CD4-positive, alpha-beta memory T cell (primary cell): ENCODE measurements around the gene BOD1L1. TPM values are rescaled to one million over a fixed set of nuclear protein-coding genes. Genes with fewer than 3 reads are reported as not detected.

Experiments
- CTCF ChIA-PET: fragments of 350-600 bp; sonication (Branson Sonifier 250); formaldehyde crosslinking; loops from one replicate; lab custom pipeline; 2021; ENCODE audit warnings: inconsistent platforms; ENCODE audit not compliant: partially characterized antibody; lab: Charles Lee
- POLR2A ChIA-PET: fragments of 350-600 bp; sonication (Branson Sonifier 250); formaldehyde crosslinking; loops from one replicate; lab custom pipeline; 2021; ENCODE audit not compliant: partially characterized antibody; lab: Charles Lee
- DNase-seq, 5 donors: peaks; one replicate each; pipeline versions ENCODE4 v3.0.0 to v3.0.0-alpha.2; 2020 to 2022; ENCODE audit warnings: mixed read lengths in 1 of 5
- H3K27ac ChIP-seq: one replicate; pipeline ENCODE4 v1.7.0; 2013; ENCODE audit warnings: low read depth, low read length
- H3K27me3 ChIP-seq: 2 replicates; pipeline ENCODE4 v1.7.0; 2013; ENCODE audit warnings: mild to moderate bottlenecking, low read length, moderate library complexity; ENCODE audit not compliant: insufficient read depth
- H3K36me3 ChIP-seq: 2 replicates; pipeline ENCODE4 v1.7.0; 2013; ENCODE audit warnings: mild to moderate bottlenecking, low read length, moderate library complexity; ENCODE audit not compliant: insufficient read depth
- H3K4me1 ChIP-seq: 2 replicates; pipeline ENCODE4 v1.7.0; 2013; ENCODE audit warnings: mild to moderate bottlenecking, low read length, moderate library complexity; ENCODE audit not compliant: insufficient read depth
- H3K4me3 ChIP-seq, 2 donors: one replicate each; pipeline ENCODE4 v1.7.0; 2013; ENCODE audit warnings: low read length in 2 of 2, mild to moderate bottlenecking in 1 of 2
- H3K9me3 ChIP-seq, 2 donors: one replicate each; pipeline ENCODE4 v1.7.0; 2013; ENCODE audit warnings: low read length in 2 of 2, control low read depth in 1 of 2; ENCODE audit not compliant: control insufficient read depth in 1 of 2
- H3K27ac Mint-ChIP-seq, 7 donors: one replicate each; pipeline ENCODE4 v1.8.0; 2020 to 2021; ENCODE audit warnings: mixed read lengths in 7 of 7, mild to moderate bottlenecking in 6 of 7, inconsistent platforms in 3 of 7, moderate library complexity in 3 of 7
- H3K27me3 Mint-ChIP-seq, 2 donors: one replicate each; pipeline ENCODE4 v1.8.0; 2020 to 2021; ENCODE audit warnings: mixed read lengths in 2 of 2
- H3K36me3 Mint-ChIP-seq, 2 donors: one replicate each; pipeline ENCODE4 v1.8.0; 2020 to 2021; ENCODE audit warnings: mixed read lengths in 2 of 2, inconsistent platforms in 1 of 2, mild to moderate bottlenecking in 1 of 2
- H3K4me1 Mint-ChIP-seq, 4 donors: one replicate each; pipeline ENCODE4 v1.8.0; 2020 to 2021; ENCODE audit warnings: mixed read lengths in 4 of 4, mild to moderate bottlenecking in 1 of 4
- H3K4me3 Mint-ChIP-seq, 8 donors: one replicate each; pipeline ENCODE4 v1.8.0; 2020 to 2021; ENCODE audit warnings: mixed read lengths in 8 of 8, mild to moderate bottlenecking in 7 of 8, moderate library complexity in 6 of 8, inconsistent platforms in 3 of 8
- H3K9me3 Mint-ChIP-seq, 8 donors: one replicate each; pipeline ENCODE4 v1.8.0; 2020 to 2021; ENCODE audit warnings: mixed read lengths in 8 of 8, mild to moderate bottlenecking in 5 of 8, inconsistent platforms in 3 of 8, moderate library complexity in 1 of 8
- intact Hi-C: fragments of 100-400 bp; cut with micrococcal nuclease; formaldehyde crosslinking; loops from one replicate; pipeline ENCODE4 v1.15.1; 2023
- polyA plus RNA-seq, 2 donors: library from polyadenylated mRNA; unstranded; fragments of 300-500 nt; fragmentation: Illumina TruSeq; gene quantifications; one replicate each; pipeline ENCODE4 v1.2.3, GENCODE V29; 2021
- total RNA-seq, 2 experiments: library from RNA; stranded (reverse); gene quantifications; one replicate each; pipeline ENCODE4 v1.2.3, GENCODE V29; 2021

Gene BOD1L1
- total and polyA plus RNA-seq, 4 experiments from 2014 or later: 0.86 to 72.3 (median 37.3) TPM

GRCh38 chr4:13539619-13540445 lies 87.7 kb downstream of the BOD1L1 start:
- H3K27ac ChIP-seq: no peak overlapping the region

GRCh38 chr4:13539047-13539618 lies 88.4 kb downstream of the BOD1L1 start:
- H3K36me3 ChIP-seq: no peaks in the 10 kb centered on the region
- peaks cover 78% of the 10 kb centered on the region for H3K27me3 ChIP-seq
- peak overlapping the region in 6 of 8 donors; percentile 18 to 73 (median 49) for H3K4me3 Mint-ChIP-seq
- H3K27ac ChIP-seq: no peak overlapping the region
- POLR2A ChIA-PET: no interaction called here
- DNase-seq: no peak
- H3K27me3 Mint-ChIP-seq: peaks cover 68% of the 10 kb centered on the region in 2 donors
- CTCF ChIA-PET: no interaction called here
- H3K4me1 ChIP-seq: peaks cover 50% of the 10 kb centered on the region
- peaks cover 8 to 57% (median 27%) of the 10 kb centered on the region in 4 donors for H3K4me1 Mint-ChIP-seq
- intact Hi-C loops: no loop called here
- no peak overlapping the region for H3K4me3 ChIP-seq
- H3K9me3 ChIP-seq: no peaks in the 10 kb centered on the region
- peaks cover 0 to 6% of the 10 kb centered on the region in 2 donors for H3K36me3 Mint-ChIP-seq
- H3K9me3 Mint-ChIP-seq: peaks cover 2 to 42% (median 26%) of the 10 kb centered on the region in 8 donors
- H3K27ac Mint-ChIP-seq: peak overlapping the region in 2 of 7 donors; percentile 68 to 72

More at GRCh38 chr4:13539619-13540445, 87.7 kb downstream of the BOD1L1 start:
- no peaks in the 10 kb centered on the region for H3K9me3 ChIP-seq
- Mint-ChIP-seq H3K36me3 (peaks cover 0 to 6% of the 10 kb centered on the region in 2 donors), H3K9me3 (peaks cover 2 to 42% (median 25%) of the 10 kb centered on the region in 8 donors), H3K27me3 (peaks cover 63 to 65% of the 10 kb centered on the region in 2 donors), H3K27ac (peak overlapping the region in 2 of 7 donors; percentile 63 to 68), H3K4me3 (peak overlapping the region in 7 of 8 donors; percentile 27 to 73 (median 55)), H3K4me1 (peaks cover 8 to 58% (median 27%) of the 10 kb centered on the region in 4 donors)
- CTCF ChIA-PET: interaction anchor here (1.3 to 2.2 kb wide), 2 partner anchors 9 to 20 kb away, joined by 4 read pairs; no protein-coding TSS in a partner anchor
- peaks cover 55% of the 10 kb centered on the region for H3K4me1 ChIP-seq
- H3K27me3 ChIP-seq: peaks cover 71% of the 10 kb centered on the region
- DNase-seq: no peak
- no peak overlapping the region for H3K4me3 ChIP-seq
- POLR2A ChIA-PET: no interaction called here
- no peaks in the 10 kb centered on the region for H3K36me3 ChIP-seq
- intact Hi-C loops: no loop called here

- H3K4me1 ChIP-seq: peaks cover 44% of the 10 kb centered on the region
- H3K4me1 Mint-ChIP-seq: peaks cover 8 to 55% (median 26%) of the 10 kb centered on the region in 4 donors
- H3K9me3 ChIP-seq: no peaks in the 10 kb centered on the region
Observed at GRCh38 chr4:13538427-13538973, 89.0 kb downstream of the BOD1L1 start.

GRCh38 chr4:13537832-13538177 lies 89.7 kb downstream of the BOD1L1 start:
- peaks cover 67 to 70% of the 10 kb centered on the region in 2 donors for H3K27me3 Mint-ChIP-seq
- Histone ChIP-seq H3K27ac (no peak overlapping the region), H3K4me3 (no peak overlapping the region), H3K9me3 (no peaks in the 10 kb centered on the region), H3K27me3 (peaks cover 80% of the 10 kb centered on the region), H3K36me3 (no peaks in the 10 kb centered on the region), H3K4me1 (peaks cover 38% of the 10 kb centered on the region)
- H3K4me3 Mint-ChIP-seq: no peak overlapping the region
- no peak for DNase-seq
- peaks cover 2 to 42% (median 27%) of the 10 kb centered on the region in 8 donors for H3K9me3 Mint-ChIP-seq
- peaks cover 0 to 6% of the 10 kb centered on the region in 2 donors for H3K36me3 Mint-ChIP-seq
- peaks cover 8 to 48% (median 22%) of the 10 kb centered on the region in 4 donors for H3K4me1 Mint-ChIP-seq
- intact Hi-C loops: no loop called here
- H3K27ac Mint-ChIP-seq: peak overlapping the region in 2 of 7 donors; percentile 68 to 72
- CTCF ChIA-PET: no interaction called here
- POLR2A ChIA-PET: no interaction called here

More at GRCh38 chr4:13538427-13538973, 89.0 kb downstream of the BOD1L1 start:
- no peak for DNase-seq
- intact Hi-C loops: no loop called here
- ChIA-PET POLR2A (no interaction called here), CTCF (no interaction called here)
- Mint-ChIP-seq H3K27me3 (peaks cover 71 to 73% of the 10 kb centered on the region in 2 donors), H3K27ac (peak overlapping the region in 3 of 7 donors; percentile 68 to 87 (median 72)), H3K9me3 (peaks cover 2 to 42% (median 27%) of the 10 kb centered on the region in 8 donors), H3K36me3 (peaks cover 0 to 6% of the 10 kb centered on the region in 2 donors), H3K4me3 (peak overlapping the region in 7 of 8 donors; percentile 26 to 70 (median 53))
- Histone ChIP-seq H3K27ac (no peak overlapping the region), H3K4me3 (no peak overlapping the region), H3K27me3 (peaks cover 81% of the 10 kb centered on the region), H3K36me3 (no peaks in the 10 kb centered on the region)

- intact Hi-C loops: no loop called here
- peak overlapping the region in 2 of 8 donors; percentile 29 to 61 for H3K4me3 Mint-ChIP-seq
- peaks cover 66 to 73% of the 10 kb centered on the region in 2 donors for H3K27me3 Mint-ChIP-seq
- H3K36me3 Mint-ChIP-seq: peaks cover 0 to 6% of the 10 kb centered on the region in 2 donors
- peaks cover 2 to 42% (median 27%) of the 10 kb centered on the region in 8 donors for H3K9me3 Mint-ChIP-seq
- peaks cover 85% of the 10 kb centered on the region for H3K27me3 ChIP-seq
- H3K27ac ChIP-seq: no peak overlapping the region
- peaks cover 6 to 45% (median 19%) of the 10 kb centered on the region in 4 donors for H3K4me1 Mint-ChIP-seq
- H3K36me3 ChIP-seq: no peaks in the 10 kb centered on the region
- ChIA-PET POLR2A (interaction anchor here (0.9 kb wide), 1 partner anchor 10 kb away, joined by 3 read pairs; no protein-coding TSS in a partner anchor), CTCF (interaction anchor here (1.4 kb wide), 1 partner anchor 11 kb away, joined by 4 read pairs; no protein-coding TSS in a partner anchor)
- no peak overlapping the region for H3K4me3 ChIP-seq
- peaks cover 32% of the 10 kb centered on the region for H3K4me1 ChIP-seq
- DNase-seq: no peak
- H3K9me3 ChIP-seq: no peaks in the 10 kb centered on the region
- H3K27ac Mint-ChIP-seq: peak overlapping the region in 3 of 7 donors; percentile 59 to 84 (median 70)
Observed at GRCh38 chr4:13537011-13537831, 90.3 kb downstream of the BOD1L1 start.

- Histone ChIP-seq H3K36me3 (no peaks in the 10 kb centered on the region), H3K27me3 (peaks cover 88% of the 10 kb centered on the region), H3K27ac (no peak overlapping the region), H3K4me1 (peaks cover 27% of the 10 kb centered on the region), H3K4me3 (no peak overlapping the region), H3K9me3 (no peaks in the 10 kb centered on the region)
- POLR2A ChIA-PET: interaction anchor here (0.9 kb wide), 1 partner anchor 10 kb away, joined by 3 read pairs; no protein-coding TSS in a partner anchor
- Mint-ChIP-seq H3K27ac (peak overlapping the region in 3 of 7 donors; percentile 59 to 87 (median 84)), H3K27me3 (peaks cover 67 to 72% of the 10 kb centered on the region in 2 donors), H3K4me3 (peak overlapping the region in 2 of 8 donors; percentile 8 to 11), H3K36me3 (peaks cover 0 to 6% of the 10 kb centered on the region in 2 donors), H3K4me1 (peaks cover 6 to 40% (median 17%) of the 10 kb centered on the region in 4 donors), H3K9me3 (peaks cover 2 to 42% (median 27%) of the 10 kb centered on the region in 8 donors)
- CTCF ChIA-PET: interaction anchor here (1.4 kb wide), 1 partner anchor 12 kb away, joined by 4 read pairs; no protein-coding TSS in a partner anchor
- DNase-seq: no peak
- intact Hi-C loops: no loop called here
Observed at GRCh38 chr4:13536607-13537006, 90.9 kb downstream of the BOD1L1 start.
